Measurements from ENCODE around the gene OR2S2.
A peak's percentile ranks its signal among the peaks of the same experiment; 100 is the strongest.

OR2S2 gene

GRCh38 chr9:35938474-35939356 is 19.2 kb downstream of the OR2S2 start:
- no peaks in the 10 kb centered on the region for H3K9me2 ChIP-seq (replicated peaks; ENCODE audit: low read depth, low read length)
- no peaks in the 10 kb centered on the region for H3K36me3 ChIP-seq (ENCODE audit: insufficient read depth, low read length)
- H2AFZ ChIP-seq (ENCODE audit: low read length) = peak overlapping the region; percentile 13
- H3K9me3 ChIP-seq (ENCODE audit: insufficient read depth, low read depth, low read length) = no peaks in the 10 kb centered on the region
- peaks cover 56% of the 10 kb centered on the region for H3K4me1 ChIP-seq (ENCODE audit: insufficient read depth, low read length, poor library complexity, severe bottlenecking)
- H3K9ac ChIP-seq (ENCODE audit: low read depth, low read length, poor library complexity, severe bottlenecking) = peak overlapping the region; percentile 50
- no peaks in the 10 kb centered on the region for H3K79me2 ChIP-seq (ENCODE audit: insufficient read depth, low read length)
- peak overlapping the region; percentile 74 for H3K4me2 ChIP-seq (ENCODE audit: low read depth, low read length, poor library complexity, severe bottlenecking)
- TF ChIP-seq EZH2phosphoT487 (IDR thresholded peaks at IDR 0.05; ENCODE audit: borderline replicate concordance) (no peak), CTCF (conservative IDR thresholded peaks at IDR 0.05; ENCODE audit: low read length) (no peak)
- 0 out of 2 replicates have a peak, but pooled peaks cover 3% of the 10 kb centered on the region for H3F3A ChIP-seq (ENCODE audit: low read depth)
- no peak overlapping the region for H3K4me3 ChIP-seq (ENCODE audit: low read length, poor library complexity, severe bottlenecking)
- no peaks in the 10 kb centered on the region for H4K20me1 ChIP-seq (ENCODE audit: insufficient read depth, low read length, poor library complexity, severe bottlenecking)
- no peaks in the 10 kb centered on the region for H3K27me3 ChIP-seq (ENCODE audit: insufficient read depth, low read length, poor library complexity, severe bottlenecking)

GRCh38 chr9:35937227-35937626 is 20.7 kb downstream of the OR2S2 start:
- Histone ChIP-seq H3K27me3 (ENCODE audit: insufficient read depth, low read length, poor library complexity, severe bottlenecking) (no peaks in the 10 kb centered on the region), H3K9ac (ENCODE audit: low read depth, low read length, poor library complexity, severe bottlenecking) (no peak overlapping the region), H3K4me2 (ENCODE audit: low read depth, low read length, poor library complexity, severe bottlenecking) (no peak overlapping the region), H2AFZ (ENCODE audit: low read length) (no peak overlapping the region), H3K79me2 (ENCODE audit: insufficient read depth, low read length) (no peaks in the 10 kb centered on the region), H3K9me2 (replicated peaks; ENCODE audit: low read depth, low read length) (no peaks in the 10 kb centered on the region), H3K4me3 (ENCODE audit: low read length, poor library complexity, severe bottlenecking) (no peak overlapping the region), H4K20me1 (ENCODE audit: insufficient read depth, low read length, poor library complexity, severe bottlenecking) (no peaks in the 10 kb centered on the region), H3K36me3 (ENCODE audit: insufficient read depth, low read length) (no peaks in the 10 kb centered on the region), H3F3A (ENCODE audit: low read depth) (0 out of 2 replicates have a peak, but pooled peaks cover 3% of the 10 kb centered on the region), H3K4me1 (ENCODE audit: insufficient read depth, low read length, poor library complexity, severe bottlenecking) (peaks cover 53% of the 10 kb centered on the region), H3K9me3 (ENCODE audit: insufficient read depth, low read depth, low read length) (no peaks in the 10 kb centered on the region)
- TF ChIP-seq EZH2phosphoT487 (IDR thresholded peaks at IDR 0.05; ENCODE audit: borderline replicate concordance) (no peak), CTCF (conservative IDR thresholded peaks at IDR 0.05; ENCODE audit: low read length) (no peak)

- Histone ChIP-seq H2AFZ (ENCODE audit: low read length) (peak overlapping the region; percentile 7; the same call in 1 of the 2 replicates), H4K20me1 (ENCODE audit: insufficient read depth, low read length, poor library complexity, severe bottlenecking) (no peaks in the 10 kb centered on the region), H3K9me2 (replicated peaks; ENCODE audit: low read depth, low read length) (no peaks in the 10 kb centered on the region), H3K4me3 (ENCODE audit: low read length, poor library complexity, severe bottlenecking) (no peak overlapping the region), H3K4me2 (ENCODE audit: low read depth, low read length, poor library complexity, severe bottlenecking) (no peak overlapping the region), H3K9me3 (ENCODE audit: insufficient read depth, low read depth, low read length) (no peaks in the 10 kb centered on the region), H3K79me2 (ENCODE audit: insufficient read depth, low read length) (no peaks in the 10 kb centered on the region), H3K27me3 (ENCODE audit: insufficient read depth, low read length, poor library complexity, severe bottlenecking) (no peaks in the 10 kb centered on the region), H3K9ac (ENCODE audit: low read depth, low read length, poor library complexity, severe bottlenecking) (no peak overlapping the region), H3F3A (ENCODE audit: low read depth) (0 out of 2 replicates have a peak, but pooled peaks cover 2% of the 10 kb centered on the region), H3K4me1 (ENCODE audit: insufficient read depth, low read length, poor library complexity, severe bottlenecking) (peaks cover 42% of the 10 kb centered on the region), H3K36me3 (ENCODE audit: insufficient read depth, low read length) (no peaks in the 10 kb centered on the region)
- TF ChIP-seq CTCF (conservative IDR thresholded peaks at IDR 0.05; ENCODE audit: low read length) (no peak), EZH2phosphoT487 (IDR thresholded peaks at IDR 0.05; ENCODE audit: borderline replicate concordance) (no peak)
These were observed 22.0 kb downstream of the OR2S2 start for GRCh38 chr9:35935755-35936509.
